SK-N-SH (cell line): ENCODE measurements around the gene HHAT.
"Not testable (repeated sequence)": the region's sequence is repeated elsewhere in the genome, so short reads cannot be mapped to it uniquely, and the experiment has no call there.

ENCODE experiments used
- CHD2 ChIP-seq: fragments of 150-350 bp; IDR thresholded peaks from 2 replicates; pipeline ENCODE4 v1.6.1; 2018; ENCODE audit warnings: low read length; ENCODE audit not compliant: partially characterized antibody
- CTCF ChIP-seq: fragments of 200-600 bp; sonication (generic); IDR thresholded peaks from 2 replicates; pipeline ENCODE4 v1.6.1; 2017; ENCODE audit warnings: antibody characterized with exemption, mild to moderate bottlenecking, moderate library complexity
- FOXM1 ChIP-seq: IDR thresholded peaks from 2 replicates; pipeline ENCODE4 v1.4.0; 2012; ENCODE audit warnings: low read depth, mild to moderate bottlenecking
- IRF3 ChIP-seq: fragments of 150-350 bp; IDR thresholded peaks from 2 replicates; pipeline ENCODE4 v1.6.1; 2016; ENCODE audit warnings: mild to moderate bottlenecking, low read depth, low read length
- JUND ChIP-seq: IDR thresholded peaks from 2 replicates; pipeline ENCODE4 v1.4.0; 2012
- NFIC ChIP-seq: IDR thresholded peaks from 2 replicates; pipeline ENCODE4 v1.4.0; 2012; ENCODE audit warnings: borderline replicate concordance
- POLR2AphosphoS5 ChIP-seq: IDR thresholded peaks from 2 replicates; pipeline ENCODE4 v1.6.1; 2012; ENCODE audit warnings: low read depth, low read length
- SIN3A ChIP-seq: IDR thresholded peaks from 2 replicates; pipeline ENCODE4 v1.6.1; 2012; ENCODE audit warnings: low read depth, mild to moderate bottlenecking, low read length, moderate library complexity, borderline replicate concordance
- SMC3 ChIP-seq: IDR thresholded peaks from 2 replicates; pipeline ENCODE4 v1.6.1; 2012; ENCODE audit warnings: low read depth, low read length, improper control_type of control experiment
- TAF1 ChIP-seq: IDR thresholded peaks from 2 replicates; pipeline ENCODE4 v1.6.1; 2012; ENCODE audit warnings: low read depth, mild to moderate bottlenecking, low read length, moderate library complexity, borderline replicate concordance
- USF1 ChIP-seq: IDR thresholded peaks from 2 replicates; pipeline ENCODE4 v1.4.0; 2012; ENCODE audit warnings: low read depth, borderline replicate concordance

- TF ChIP-seq TAF1, SIN3A, IRF3, POLR2AphosphoS5, NFIC, FOXM1, JUND, CTCF, CHD2, USF1, SMC3: not testable (repeated sequence)
Measured at GRCh38 chr1:210661520-210661919, 332.8 kb downstream of the HHAT start.
